OCI-LY7 (cell line): ENCODE measurements around the gene BCL3. TPM values are rescaled to one million over a fixed set of nuclear protein-coding genes. Genes with fewer than 3 reads are reported as not detected.

Experiments used
- BruUV-seq: library from RNA; stranded (reverse); fragments of 400-500 nt; replicated peaks from 2 replicates; lab custom pipeline; 2021; lab: Mats Ljungman, UMichigan
- CTCF ChIA-PET: fragments of 300-600 bp; sonication (Branson Sonifier 250); formaldehyde crosslinking; loops from one replicate; lab custom pipeline; 2022; ENCODE audit warnings: antibody characterized with exemption; ENCODE audit not compliant: unreplicated experiment; lab: Charles Lee
- POLR2A ChIA-PET: fragments of 300-600 bp; sonication (Branson Sonifier 250); formaldehyde crosslinking; loops from one replicate; lab custom pipeline; 2022; ENCODE audit warnings: antibody characterized with exemption; lab: Charles Lee
- DNase-seq: peaks from one replicate; pipeline ENCODE4 v3.0.0-alpha.2; 2015; ENCODE audit warnings: low spot score
- H2AFZ ChIP-seq: fragments of 200-600 bp; sonication (generic), shearing (Covaris generic); 2 replicates; pipeline ENCODE4 v1.6.1; 2014; ENCODE audit warnings: mild to moderate bottlenecking, antibody characterized with exemption, low read length, moderate library complexity
- H3K27ac ChIP-seq: fragments of 200-600 bp; sonication (generic); 2 replicates; pipeline ENCODE4 v1.5.1; 2014; ENCODE audit warnings: mixed run types, low read depth, mild to moderate bottlenecking, moderate library complexity, low read length, inconsistent platforms; ENCODE audit not compliant: poor library complexity, severe bottlenecking
- H3K36me3 ChIP-seq: fragments of 200-600 bp; sonication (generic); 2 replicates; pipeline ENCODE4 v1.6.1; 2014; ENCODE audit warnings: mild to moderate bottlenecking, antibody characterized with exemption, low read length, moderate library complexity, mixed read lengths; ENCODE audit not compliant: insufficient read depth
- H3K4me1 ChIP-seq: fragments of 200-600 bp; sonication (generic); 2 replicates; pipeline ENCODE4 v1.5.1; 2014; ENCODE audit warnings: mild to moderate bottlenecking, low read length; ENCODE audit not compliant: insufficient read depth, poor library complexity, severe bottlenecking
- H3K4me2 ChIP-seq: fragments of 200-600 bp; sonication (generic); 2 replicates; pipeline ENCODE4 v1.6.1; 2014; ENCODE audit warnings: mild to moderate bottlenecking, low read length
- H3K4me3 ChIP-seq: fragments of 200-600 bp; sonication (generic); 2 replicates; pipeline ENCODE4 v1.5.1; 2014; ENCODE audit warnings: mild to moderate bottlenecking, low read depth, low read length; ENCODE audit not compliant: poor library complexity, severe bottlenecking
- H3K79me2 ChIP-seq: fragments of 200-600 bp; sonication (generic); 2 replicates; pipeline ENCODE4 v1.6.1; 2016; ENCODE audit warnings: low read depth, mild to moderate bottlenecking, low read length, moderate library complexity, mixed read lengths; ENCODE audit not compliant: insufficient read depth
- H3K9me2 ChIP-seq: fragments of 200-600 bp; sonication (generic); 2 replicates; pipeline ENCODE4 v1.6.1; 2016; ENCODE audit warnings: mild to moderate bottlenecking, low read length, mixed read lengths; ENCODE audit not compliant: insufficient read depth
- H3K9me3 ChIP-seq: fragments of 200-600 bp; sonication (generic); 2 replicates; pipeline ENCODE4 v1.6.1; 2014; ENCODE audit warnings: mild to moderate bottlenecking, mixed run types, low read length, mixed read lengths
- H4K20me1 ChIP-seq: fragments of 200-600 bp; sonication (generic); 2 replicates; pipeline ENCODE4 v1.6.1; 2014; ENCODE audit warnings: mild to moderate bottlenecking, antibody characterized with exemption, low read length, moderate library complexity, mixed read lengths; ENCODE audit not compliant: insufficient read depth
- EZH2phosphoT487 ChIP-seq: fragments of 200-600 bp; sonication (generic); IDR thresholded peaks from 2 replicates; pipeline ENCODE4 v1.6.1; 2018; ENCODE audit warnings: low read depth, borderline replicate concordance, mild to moderate bottlenecking, mixed run types, antibody characterized with exemption, low read length, moderate library complexity, mixed read lengths
- intact Hi-C: fragments of 100-400 bp; cut with micrococcal nuclease; formaldehyde crosslinking; loops from one replicate; pipeline ENCODE4 v1.10.0; 2022; ENCODE audit not compliant: unreplicated experiment
- total RNA-seq, 2 experiments: library from RNA; depleted of rRNA in 1 of 2; stranded (reverse); fragments of >200 nt in 1 of 2; shearing (Covaris generic) in 1 of 2; gene quantifications; 2 replicates each; pipeline ENCODE4 v1.2.3, GENCODE V29; 2014 to 2022
- TF ChIP-seq, protein P1 (sequence below): fragments of 200-600 bp; sonication (generic); conservative IDR thresholded peaks from 2 replicates; pipeline ENCODE4 v1.5.1; 2014; ENCODE audit warnings: mild to moderate bottlenecking, antibody characterized with exemption, low read length, moderate library complexity, mixed read lengths

Gene BCL3
- total RNA-seq, 2 experiments from 2014 or later = 10.2 to 18.6 TPM

DNA sequence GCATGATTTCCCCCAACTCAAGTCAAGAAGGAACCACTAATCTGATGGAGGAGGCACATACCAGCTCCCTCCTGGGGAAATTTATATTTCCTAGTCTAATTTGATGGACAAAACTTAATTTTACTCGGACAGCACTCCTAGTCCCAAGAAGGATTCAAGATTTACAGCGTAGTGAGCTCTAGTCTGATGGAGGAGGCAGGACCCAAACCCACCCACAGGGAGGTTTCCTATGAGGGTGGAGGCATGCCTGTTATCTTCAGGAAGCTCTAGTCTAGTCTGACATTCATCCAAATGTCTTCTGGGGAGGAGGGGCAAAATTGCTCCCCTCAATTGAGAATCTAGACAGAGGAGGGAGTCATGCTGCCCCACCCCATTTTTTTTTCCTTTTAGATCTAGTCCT lies 10.4 kb upstream of the BCL3 start:
- no peak for DNase-seq
- H3K4me1 ChIP-seq = peaks cover 21% of the 10 kb centered on the region
- no peak overlapping the region for H3K4me2 ChIP-seq
- TF ChIP-seq EZH2phosphoT487 = no peak
- TF ChIP-seq, protein P1, sequence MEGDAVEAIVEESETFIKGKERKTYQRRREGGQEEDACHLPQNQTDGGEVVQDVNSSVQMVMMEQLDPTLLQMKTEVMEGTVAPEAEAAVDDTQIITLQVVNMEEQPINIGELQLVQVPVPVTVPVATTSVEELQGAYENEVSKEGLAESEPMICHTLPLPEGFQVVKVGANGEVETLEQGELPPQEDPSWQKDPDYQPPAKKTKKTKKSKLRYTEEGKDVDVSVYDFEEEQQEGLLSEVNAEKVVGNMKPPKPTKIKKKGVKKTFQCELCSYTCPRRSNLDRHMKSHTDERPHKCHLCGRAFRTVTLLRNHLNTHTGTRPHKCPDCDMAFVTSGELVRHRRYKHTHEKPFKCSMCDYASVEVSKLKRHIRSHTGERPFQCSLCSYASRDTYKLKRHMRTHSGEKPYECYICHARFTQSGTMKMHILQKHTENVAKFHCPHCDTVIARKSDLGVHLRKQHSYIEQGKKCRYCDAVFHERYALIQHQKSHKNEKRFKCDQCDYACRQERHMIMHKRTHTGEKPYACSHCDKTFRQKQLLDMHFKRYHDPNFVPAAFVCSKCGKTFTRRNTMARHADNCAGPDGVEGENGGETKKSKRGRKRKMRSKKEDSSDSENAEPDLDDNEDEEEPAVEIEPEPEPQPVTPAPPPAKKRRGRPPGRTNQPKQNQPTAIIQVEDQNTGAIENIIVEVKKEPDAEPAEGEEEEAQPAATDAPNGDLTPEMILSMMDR = no peak
- ChIA-PET CTCF (no interaction called here), POLR2A (interaction anchor here (0.6 kb wide), 1 partner anchor 15 kb away, joined by 4 read pairs; no protein-coding TSS in a partner anchor)
- H3K36me3 ChIP-seq = no peaks in the 10 kb centered on the region
- H2AFZ ChIP-seq = no peak overlapping the region
- H3K79me2 ChIP-seq = no peaks in the 10 kb centered on the region
- no peak overlapping the region for H3K27ac ChIP-seq
- H3K9me3 ChIP-seq = no peaks in the 10 kb centered on the region
- intact Hi-C loops = no loop called here
- H3K4me3 ChIP-seq = no peak overlapping the region
- H4K20me1 ChIP-seq = no peaks in the 10 kb centered on the region
- H3K9me2 ChIP-seq = no peaks in the 10 kb centered on the region
- no TSS peak for BruUV-seq

DNA sequence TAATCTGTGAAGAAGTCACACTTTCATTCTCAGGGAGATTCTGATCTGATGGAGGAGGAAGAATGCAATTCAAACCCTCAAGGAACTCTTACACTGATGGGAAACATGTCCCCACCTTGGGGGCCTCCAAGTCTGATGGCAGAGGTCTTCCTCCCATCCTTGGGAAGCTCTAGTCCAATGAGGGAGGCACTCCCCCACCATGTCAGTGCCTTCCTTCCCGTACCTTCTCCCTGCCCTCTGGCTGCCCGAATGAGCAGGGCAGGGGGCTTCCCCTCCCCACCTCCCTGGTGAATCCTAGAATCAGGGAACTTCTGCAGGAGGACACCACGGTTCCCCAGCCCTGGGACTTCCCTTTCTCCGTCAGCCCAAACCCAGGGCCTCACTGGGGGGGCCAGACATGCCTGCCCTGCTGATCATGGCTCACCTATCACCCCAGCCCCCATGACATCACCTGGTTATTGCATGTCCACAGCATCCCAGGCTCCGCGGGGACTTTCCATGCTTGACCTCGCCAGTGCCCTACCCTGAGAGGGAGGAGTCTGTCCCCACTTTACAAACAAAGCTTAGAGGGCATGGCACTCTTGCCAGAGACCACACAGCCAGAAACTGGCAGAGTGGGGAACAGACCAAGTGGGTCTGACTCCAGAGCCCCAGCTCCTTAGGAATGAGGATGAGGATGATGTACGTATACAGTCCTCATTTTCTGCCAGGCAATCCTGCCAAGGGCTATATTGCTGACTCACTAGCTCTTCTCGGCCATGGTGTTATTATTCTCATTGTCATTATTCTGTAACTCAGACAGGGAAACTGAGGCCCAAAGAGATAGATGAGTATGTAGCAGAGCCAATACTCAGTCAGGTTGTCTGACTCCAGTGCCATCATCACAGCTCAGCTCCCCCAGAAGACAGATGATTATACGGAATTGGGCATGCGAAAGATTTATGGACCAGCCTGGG lies 9.6 kb upstream of the BCL3 start:
- no peaks in the 10 kb centered on the region for H3K79me2 ChIP-seq
- no peak overlapping the region for H3K27ac ChIP-seq
- no peaks in the 10 kb centered on the region for H3K36me3 ChIP-seq
- BruUV-seq = no TSS peak
- no peak overlapping the region for H3K4me2 ChIP-seq
- DNase-seq = no peak
- CTCF ChIA-PET = interaction anchor here (0.9 kb wide), 1 partner anchor 32 kb away, joined by 3 read pairs; no protein-coding TSS in a partner anchor
- intact Hi-C loops = no loop called here
- TF ChIP-seq, protein P1 = no peak
- TF ChIP-seq EZH2phosphoT487 = no peak
- no peak overlapping the region for H3K4me3 ChIP-seq
- H3K9me3 ChIP-seq = no peaks in the 10 kb centered on the region
- peaks cover 21% of the 10 kb centered on the region for H3K4me1 ChIP-seq
- POLR2A ChIA-PET = interaction anchor here (0.6 kb wide), 1 partner anchor 34 kb away, joined by 5 read pairs; no protein-coding TSS in a partner anchor
- no peaks in the 10 kb centered on the region for H3K9me2 ChIP-seq
- H2AFZ ChIP-seq = no peak overlapping the region
- H4K20me1 ChIP-seq = no peaks in the 10 kb centered on the region

DNA sequence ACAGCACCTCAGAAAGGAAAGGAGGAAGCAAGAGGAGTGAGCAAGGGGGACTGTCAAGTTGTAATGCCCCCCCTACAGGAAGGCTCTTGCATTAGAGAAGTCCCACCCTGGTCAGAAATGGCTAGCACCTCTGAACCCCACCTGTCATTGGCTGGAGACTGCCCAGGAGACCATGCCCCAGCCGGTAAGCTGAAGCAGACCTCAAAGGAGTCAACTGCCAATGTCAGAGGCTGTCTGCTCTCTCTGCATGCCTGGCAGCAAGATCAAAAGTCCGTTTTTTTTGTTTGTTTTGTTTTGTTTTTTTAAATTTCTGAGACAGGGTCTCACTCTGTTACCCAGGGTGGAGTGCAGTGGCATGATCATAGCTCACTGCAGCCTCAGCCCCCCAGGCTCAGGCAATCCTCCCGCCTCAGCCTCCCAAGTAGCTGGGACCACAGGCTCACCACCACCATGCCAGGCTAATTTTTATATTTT lies 8.1 kb upstream of the BCL3 start:
- ChIA-PET POLR2A (no interaction called here), CTCF (no interaction called here)
- no peaks in the 10 kb centered on the region for H4K20me1 ChIP-seq
- BruUV-seq = no TSS peak
- H3K79me2 ChIP-seq = no peaks in the 10 kb centered on the region
- H3K4me1 ChIP-seq = peaks cover 25% of the 10 kb centered on the region
- H3K9me2 ChIP-seq = no peaks in the 10 kb centered on the region
- H3K9me3 ChIP-seq = no peaks in the 10 kb centered on the region
- peak overlapping the region; percentile 65; the same call in 1 of the 2 replicates for H2AFZ ChIP-seq
- H3K4me3 ChIP-seq = no peak overlapping the region
- peak overlapping the region; percentile 42 for H3K4me2 ChIP-seq
- DNase-seq = peak; percentile 64
- no peak overlapping the region for H3K27ac ChIP-seq
- TF ChIP-seq, protein P1 = peak; percentile 63
- no peak for TF ChIP-seq EZH2phosphoT487
- no peaks in the 10 kb centered on the region for H3K36me3 ChIP-seq
- intact Hi-C loops = no loop called here
